ENCODE data around the gene WSCD1. TPM values are rescaled to one million over a fixed set of nuclear protein-coding genes. Genes with fewer than 3 reads are reported as not detected.

The WSCD1 gene
- polyA plus RNA-seq, 1 donor from 2014 or later, result 9.5 TPM

DNA sequence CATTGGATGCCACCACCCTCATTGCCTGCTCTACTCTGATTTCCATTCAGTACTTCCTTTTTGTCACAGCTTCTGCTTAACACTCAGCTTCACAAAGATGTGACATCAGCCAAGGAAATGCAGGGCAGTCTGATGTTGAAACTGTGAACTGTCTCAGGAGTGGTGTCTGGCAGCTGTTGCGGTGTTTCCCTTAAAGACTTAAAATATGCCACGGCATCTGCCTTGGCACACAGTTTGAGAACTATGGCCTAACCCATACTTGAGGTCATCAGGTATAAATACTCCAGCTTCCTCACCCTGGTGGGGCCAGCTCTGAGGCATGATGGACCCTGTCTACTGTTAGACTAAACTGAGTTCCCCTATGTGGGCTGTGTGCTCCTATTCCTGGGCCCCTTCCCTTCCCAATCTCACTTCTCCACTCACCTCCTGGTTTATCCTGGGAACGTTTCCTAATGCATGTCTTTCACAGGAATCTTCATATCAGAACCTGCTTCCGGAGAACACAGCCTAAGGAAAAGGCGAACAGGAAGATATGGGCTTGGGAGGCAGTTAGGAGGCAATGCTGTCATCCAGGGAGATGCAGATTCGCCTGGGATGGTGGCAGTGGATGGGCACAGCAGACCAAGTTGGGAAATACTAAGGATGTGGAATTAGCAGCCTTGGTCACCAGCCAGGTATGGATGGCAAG lies 96.5 kb downstream of the WSCD1 start:
- Histone ChIP-seq H3K36me3 (ENCODE audit: insufficient read depth, low read length) (no peaks in the 10 kb centered on the region), H3F3A (ENCODE audit: insufficient read depth, low read length, poor library complexity, severe bottlenecking) (no peaks in the 10 kb centered on the region)
- TF ChIP-seq RAD21 (conservative IDR thresholded peaks at IDR 0.05) (no peak), POLR2AphosphoS5 (IDR thresholded peaks at IDR 0.05) (no peak), CTCF (IDR thresholded peaks at IDR 0.05; ENCODE audit: poor library complexity, severe bottlenecking) (no peak), TAF1 (IDR thresholded peaks at IDR 0.05; ENCODE audit: low read depth) (no peak), SMC3 (conservative IDR thresholded peaks at IDR 0.05; ENCODE audit: poor library complexity) (no peak), EP300 (conservative IDR thresholded peaks at IDR 0.05; ENCODE audit: poor library complexity, severe bottlenecking) (no peak), EZH2 (IDR thresholded peaks at IDR 0.05; ENCODE audit: borderline replicate concordance, insufficient read depth, low read length, poor library complexity, severe bottlenecking) (no peak), MXI1 (conservative IDR thresholded peaks at IDR 0.05; ENCODE audit: poor library complexity, severe bottlenecking) (no peak)
- TF ChIP-seq, protein P1, sequence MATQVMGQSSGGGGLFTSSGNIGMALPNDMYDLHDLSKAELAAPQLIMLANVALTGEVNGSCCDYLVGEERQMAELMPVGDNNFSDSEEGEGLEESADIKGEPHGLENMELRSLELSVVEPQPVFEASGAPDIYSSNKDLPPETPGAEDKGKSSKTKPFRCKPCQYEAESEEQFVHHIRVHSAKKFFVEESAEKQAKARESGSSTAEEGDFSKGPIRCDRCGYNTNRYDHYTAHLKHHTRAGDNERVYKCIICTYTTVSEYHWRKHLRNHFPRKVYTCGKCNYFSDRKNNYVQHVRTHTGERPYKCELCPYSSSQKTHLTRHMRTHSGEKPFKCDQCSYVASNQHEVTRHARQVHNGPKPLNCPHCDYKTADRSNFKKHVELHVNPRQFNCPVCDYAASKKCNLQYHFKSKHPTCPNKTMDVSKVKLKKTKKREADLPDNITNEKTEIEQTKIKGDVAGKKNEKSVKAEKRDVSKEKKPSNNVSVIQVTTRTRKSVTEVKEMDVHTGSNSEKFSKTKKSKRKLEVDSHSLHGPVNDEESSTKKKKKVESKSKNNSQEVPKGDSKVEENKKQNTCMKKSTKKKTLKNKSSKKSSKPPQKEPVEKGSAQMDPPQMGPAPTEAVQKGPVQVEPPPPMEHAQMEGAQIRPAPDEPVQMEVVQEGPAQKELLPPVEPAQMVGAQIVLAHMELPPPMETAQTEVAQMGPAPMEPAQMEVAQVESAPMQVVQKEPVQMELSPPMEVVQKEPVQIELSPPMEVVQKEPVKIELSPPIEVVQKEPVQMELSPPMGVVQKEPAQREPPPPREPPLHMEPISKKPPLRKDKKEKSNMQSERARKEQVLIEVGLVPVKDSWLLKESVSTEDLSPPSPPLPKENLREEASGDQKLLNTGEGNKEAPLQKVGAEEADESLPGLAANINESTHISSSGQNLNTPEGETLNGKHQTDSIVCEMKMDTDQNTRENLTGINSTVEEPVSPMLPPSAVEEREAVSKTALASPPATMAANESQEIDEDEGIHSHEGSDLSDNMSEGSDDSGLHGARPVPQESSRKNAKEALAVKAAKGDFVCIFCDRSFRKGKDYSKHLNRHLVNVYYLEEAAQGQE (IDR thresholded peaks at IDR 0.05; ENCODE audit: borderline replicate concordance), result no peak

DNA sequence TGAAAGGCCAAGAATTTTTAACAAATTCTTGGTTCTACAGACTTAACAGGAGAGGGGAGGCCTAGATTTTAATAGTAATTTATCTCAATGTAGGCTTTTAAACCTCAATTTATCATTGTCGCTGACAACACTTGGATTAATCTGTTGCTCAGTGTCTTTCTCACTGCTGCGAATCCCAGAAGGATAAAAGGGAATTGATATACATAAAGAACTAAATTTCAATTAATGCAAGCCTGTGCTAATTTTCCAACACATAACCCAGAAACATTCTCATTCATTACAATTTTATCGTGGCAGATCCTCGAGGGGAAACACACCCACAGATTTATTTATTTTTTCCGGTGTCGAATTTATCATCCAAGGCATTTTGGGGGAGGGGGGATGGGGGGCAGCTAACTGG lies 98.1 kb downstream of the WSCD1 start:
- Histone ChIP-seq H3K9ac (ENCODE audit: low read length) (no peak overlapping the region), H2AFZ (ENCODE audit: low read depth, low read length) (no peak overlapping the region), H4K20me1 (ENCODE audit: insufficient read depth) (no peaks in the 10 kb centered on the region), H3K4me3 (ENCODE audit: low read length) (no peak overlapping the region), H3K4me2 (ENCODE audit: low read length) (no peak overlapping the region), H3K27me3 (ENCODE audit: insufficient read depth, low read depth, low read length) (no peaks in the 10 kb centered on the region), H3F3A (ENCODE audit: insufficient read depth, low read length, poor library complexity, severe bottlenecking) (no peaks in the 10 kb centered on the region), H3K36me3 (ENCODE audit: insufficient read depth, low read length) (no peaks in the 10 kb centered on the region), H3K9me3 (ENCODE audit: low read length) (no peaks in the 10 kb centered on the region), H3K9me2 (ENCODE audit: insufficient read depth, low read length) (no peaks in the 10 kb centered on the region), H3K27ac (ENCODE audit: low read length) (no peak overlapping the region), H3K79me2 (replicated peaks; ENCODE audit: insufficient read depth, low read length) (no peaks in the 10 kb centered on the region)
- TF ChIP-seq EP300 (conservative IDR thresholded peaks at IDR 0.05; ENCODE audit: poor library complexity, severe bottlenecking) (no peak), POLR2AphosphoS5 (IDR thresholded peaks at IDR 0.05) (no peak), TAF1 (IDR thresholded peaks at IDR 0.05; ENCODE audit: low read depth) (no peak), CTCF (IDR thresholded peaks at IDR 0.05; ENCODE audit: poor library complexity, severe bottlenecking) (no peak), MXI1 (conservative IDR thresholded peaks at IDR 0.05; ENCODE audit: poor library complexity, severe bottlenecking) (no peak)

More for the DNA sequence above, 96.5 kb downstream of the WSCD1 start:
- Histone ChIP-seq H4K20me1 (ENCODE audit: insufficient read depth) (no peaks in the 10 kb centered on the region), H3K27me3 (ENCODE audit: insufficient read depth, low read depth, low read length) (no peaks in the 10 kb centered on the region), H3K9ac (ENCODE audit: low read length) (no peak overlapping the region), H2AFZ (ENCODE audit: low read depth, low read length) (no peak overlapping the region), H3K4me2 (ENCODE audit: low read length) (no peak overlapping the region), H3K27ac (ENCODE audit: low read length) (no peak overlapping the region), H3K9me2 (ENCODE audit: insufficient read depth, low read length) (no peaks in the 10 kb centered on the region), H3K9me3 (ENCODE audit: low read length) (no peaks in the 10 kb centered on the region), H3K4me3 (ENCODE audit: low read length) (no peak overlapping the region), H3K79me2 (replicated peaks; ENCODE audit: insufficient read depth, low read length) (no peaks in the 10 kb centered on the region)

All from neural cell (in vitro differentiated cells).